Neuronal stem cell (in vitro differentiated cells): ENCODE data around the gene FBXO44.

Experiments used
- DNase-seq: peaks from one replicate; pipeline ENCODE4 v3.0.0-alpha.2; 2013; ENCODE audit warnings: low spot score
- H2AFZ ChIP-seq: one replicate; pipeline ENCODE4 v1.6.1; 2013; ENCODE audit warnings: mild to moderate bottlenecking, low read length, inconsistent platforms
- H2AK5ac ChIP-seq: 2 replicates; pipeline ENCODE4 v1.6.1; 2013; ENCODE audit warnings: low read depth, mild to moderate bottlenecking, inconsistent platforms, low read length, moderate library complexity, mixed read lengths
- H2BK120ac ChIP-seq: 2 replicates; pipeline ENCODE4 v1.6.1; 2013; ENCODE audit warnings: low read depth, mild to moderate bottlenecking, inconsistent platforms, low read length, moderate library complexity, mixed read lengths
- H2BK12ac ChIP-seq: one replicate; pipeline ENCODE4 v1.6.1; 2013; ENCODE audit warnings: low read length, inconsistent platforms
- H2BK15ac ChIP-seq: 2 replicates; pipeline ENCODE4 v1.6.1; 2013; ENCODE audit warnings: mild to moderate bottlenecking, low read length, inconsistent platforms, mixed read lengths
- H2BK5ac ChIP-seq: one replicate; pipeline ENCODE4 v1.6.1; 2013; ENCODE audit warnings: inconsistent platforms, mild to moderate bottlenecking, low read length, moderate library complexity
- H3K14ac ChIP-seq: one replicate; pipeline ENCODE4 v1.6.1; 2013; ENCODE audit warnings: low read length, inconsistent platforms
- H3K18ac ChIP-seq: 2 replicates; pipeline ENCODE4 v1.6.1; 2013; ENCODE audit warnings: low read length, inconsistent platforms
- H3K23ac ChIP-seq: 2 replicates; pipeline ENCODE4 v1.6.1; 2013; ENCODE audit warnings: low read depth, mild to moderate bottlenecking, mixed read lengths, low read length, inconsistent platforms; ENCODE audit not compliant: poor library complexity
- H3K27ac ChIP-seq: replicated peaks from 3 replicates; pipeline ENCODE4 v1.5.1; 2013; ENCODE audit warnings: low read length, inconsistent platforms
- H3K27me3 ChIP-seq, 3 experiments: 2 replicates each; pipeline ENCODE4 v1.6.1; 2013; ENCODE audit warnings: low read length in 3 of 3, mild to moderate bottlenecking in 2 of 3, inconsistent platforms in 1 of 3, low read depth in 1 of 3, mixed read lengths in 1 of 3, moderate library complexity in 1 of 3; ENCODE audit not compliant: control insufficient read depth in 3 of 3, insufficient read depth in 3 of 3
- H3K36me3 ChIP-seq, 2 donors: replicated peaks in 1 of 2; 2 replicates each; pipeline ENCODE4 v1.6.1; 2013; ENCODE audit warnings: low read length in 2 of 2; ENCODE audit not compliant: control insufficient read depth in 2 of 2, insufficient read depth in 2 of 2
- H3K4ac ChIP-seq: 2 replicates; pipeline ENCODE4 v1.6.1; 2013; ENCODE audit warnings: inconsistent platforms, mild to moderate bottlenecking, low read length, moderate library complexity
- H3K4me1 ChIP-seq, 2 donors: 1 replicate in 1 of 2; 2 replicates in 1 of 2; pipeline ENCODE4 v1.6.1; 2013; ENCODE audit warnings: low read length in 2 of 2, low read depth in 1 of 2; ENCODE audit not compliant: control insufficient read depth in 2 of 2, insufficient read depth in 1 of 2
- H3K4me2 ChIP-seq: one replicate; pipeline ENCODE4 v1.6.1; 2013; ENCODE audit warnings: mild to moderate bottlenecking, low read length, inconsistent platforms; ENCODE audit not compliant: insufficient read depth, poor library complexity, severe bottlenecking
- H3K4me3 ChIP-seq, 2 donors: 2 replicates each; pipeline ENCODE4 v1.5.1; 2013; ENCODE audit warnings: low read length in 2 of 2, mild to moderate bottlenecking in 2 of 2, inconsistent platforms in 1 of 2, moderate library complexity in 1 of 2
- H3K79me1 ChIP-seq: one replicate; pipeline ENCODE4 v1.6.1; 2013; ENCODE audit warnings: low read depth, mild to moderate bottlenecking, inconsistent platforms, low read length, moderate library complexity
- H3K9ac ChIP-seq: one replicate; pipeline ENCODE4 v1.6.1; 2013; ENCODE audit warnings: mild to moderate bottlenecking, low read depth, low read length, inconsistent platforms; ENCODE audit not compliant: poor library complexity
- H3K9me3 ChIP-seq, 2 donors: replicated peaks in 1 of 2; 2 replicates each; pipeline versions ENCODE3 to v1.6.1; 2013; ENCODE audit warnings: low read length in 2 of 2, mild to moderate bottlenecking in 2 of 2, inconsistent platforms in 1 of 2, low read depth in 1 of 2, mixed read lengths in 1 of 2, moderate library complexity in 1 of 2; ENCODE audit not compliant: control insufficient read depth in 2 of 2, insufficient read depth in 1 of 2
- H4K8ac ChIP-seq: one replicate; pipeline ENCODE4 v1.6.1; 2013; ENCODE audit warnings: low read depth, mild to moderate bottlenecking, inconsistent platforms, low read length, moderate library complexity
- H4K91ac ChIP-seq: one replicate; pipeline ENCODE4 v1.6.1; 2013; ENCODE audit warnings: low read length, low read depth, mild to moderate bottlenecking, inconsistent platforms; ENCODE audit not compliant: poor library complexity
- WGBS, 2 donors: extraction: QIAGEN DNeasy Blood & Tissue Kit; methylation state at CpG; one replicate each; pipeline ENCODE4 v1.1.7; 2013; ENCODE audit warnings: missing lambda C conversion rate in 2 of 2, mixed read lengths in 1 of 2; ENCODE audit not compliant: insufficient read length in 2 of 2, insufficient replicate concordance in 1 of 2; ENCODE audit errors: extremely low coverage in 2 of 2; 5-methylcytosine and 5-hydroxymethylcytosine counted together

Gene FBXO44

GRCh38 chr1:11646317-11646716 is 8.4 kb upstream of the FBXO44 start:
- Histone ChIP-seq H3K18ac (no peak overlapping the region), H4K8ac (no peak overlapping the region), H3K27me3 (peaks cover 2 to 38% (median 25%) of the 10 kb centered on the region in 3 experiments), H3K9me3 (no peaks in the 10 kb centered on the region), H3K4me1 (peaks cover 0 to 15% of the 10 kb centered on the region in 2 donors), H3K4me3 (no peak overlapping the region), H3K27ac (no peak overlapping the region), H2BK12ac (no peak overlapping the region), H3K4ac (no peak overlapping the region), H3K36me3 (no peaks in the 10 kb centered on the region), H2BK15ac (peak overlapping the region; percentile 79), H2AK5ac (peak overlapping the region; percentile 94), H2AFZ (no peak overlapping the region), H3K9ac (no peak overlapping the region), H3K23ac (peak overlapping the region; percentile 71), H3K79me1 (no peaks in the 10 kb centered on the region), H4K91ac (no peak overlapping the region), H2BK120ac (no peak overlapping the region), H3K4me2 (no peak overlapping the region), H2BK5ac (no peak overlapping the region), H3K14ac (no peak overlapping the region)
- DNase-seq, result no peak
- WGBS, 2 donors, result no CpG with 5 or more reads among the region's 9 CpGs

GRCh38 chr1:11647333-11647732 is 7.3 kb upstream of the FBXO44 start:
- Histone ChIP-seq H4K8ac (no peak overlapping the region), H3K79me1 (no peaks in the 10 kb centered on the region), H3K4me2 (no peak overlapping the region), H4K91ac (no peak overlapping the region), H3K23ac (no peak overlapping the region), H3K9ac (no peak overlapping the region), H2AK5ac (no peak overlapping the region), H3K14ac (no peak overlapping the region), H2BK12ac (no peak overlapping the region), H3K27me3 (peaks cover 2 to 48% (median 32%) of the 10 kb centered on the region in 3 experiments), H3K4me1 (peaks cover 0 to 12% of the 10 kb centered on the region in 2 donors), H3K36me3 (no peaks in the 10 kb centered on the region), H2BK15ac (no peak overlapping the region), H2BK5ac (no peak overlapping the region), H2BK120ac (no peak overlapping the region), H3K4ac (no peak overlapping the region), H3K18ac (no peak overlapping the region), H2AFZ (no peak overlapping the region), H3K27ac (no peak overlapping the region), H3K9me3 (no peaks in the 10 kb centered on the region), H3K4me3 (no peak overlapping the region)
- no peak for DNase-seq
- no CpG with 5 or more reads among the region's 7 CpGs for WGBS, 2 donors

GRCh38 chr1:11648039-11648438 is 6.6 kb upstream of the FBXO44 start:
- peak overlapping the region; percentile 60 for H2BK5ac ChIP-seq
- no peaks in the 10 kb centered on the region for H3K9me3 ChIP-seq
- H3K27ac ChIP-seq, result no peak overlapping the region
- H3K36me3 ChIP-seq, result no peaks in the 10 kb centered on the region
- no peak overlapping the region for H2BK15ac ChIP-seq
- H2BK120ac ChIP-seq, result peak overlapping the region; percentile 57
- no peak overlapping the region for H3K4me3 ChIP-seq
- no peak overlapping the region for H2BK12ac ChIP-seq
- peak overlapping the region; percentile 32 for H4K8ac ChIP-seq
- H3K79me1 ChIP-seq, result no peaks in the 10 kb centered on the region
- H2AK5ac ChIP-seq, result peak overlapping the region; percentile 73
- no peak overlapping the region for H2AFZ ChIP-seq
- H3K4me2 ChIP-seq, result no peak overlapping the region
- no peak overlapping the region for H3K23ac ChIP-seq
- DNase-seq, result no peak
- WGBS, 2 donors, result no CpG with 5 or more reads among the region's 6 CpGs
- peaks cover 0 to 12% of the 10 kb centered on the region in 2 donors for H3K4me1 ChIP-seq
- H3K18ac ChIP-seq, result peak overlapping the region; percentile 25
- H3K9ac ChIP-seq, result peak overlapping the region; percentile 40
- H3K14ac ChIP-seq, result peak overlapping the region; percentile 17
- no peak overlapping the region for H3K4ac ChIP-seq
- peaks cover 2 to 55% (median 36%) of the 10 kb centered on the region in 3 experiments for H3K27me3 ChIP-seq
- H4K91ac ChIP-seq, result no peak overlapping the region

- peaks cover 4 to 62% (median 39%) of the 10 kb centered on the region in 3 experiments for H3K27me3 ChIP-seq
- H2BK120ac ChIP-seq, result peak overlapping the region; percentile 57
- H3K36me3 ChIP-seq, result no peaks in the 10 kb centered on the region
- peak overlapping the region; percentile 60 for H2BK5ac ChIP-seq
- H2BK15ac ChIP-seq, result no peak overlapping the region
- no peak overlapping the region for H4K8ac ChIP-seq
- H3K18ac ChIP-seq, result peak overlapping the region; percentile 7
- peaks cover 0 to 14% of the 10 kb centered on the region in 2 donors for H3K4me1 ChIP-seq
- no peak overlapping the region for H4K91ac ChIP-seq
- no peak overlapping the region for H2AFZ ChIP-seq
- no peak overlapping the region for H3K4ac ChIP-seq
- H3K4me2 ChIP-seq, result peak overlapping the region; percentile 44
- H3K27ac ChIP-seq, result no peak overlapping the region
- WGBS, 2 donors, result no CpG with 5 or more reads among the region's 30 CpGs
- H2BK12ac ChIP-seq, result no peak overlapping the region
- no peak for DNase-seq
- no peak overlapping the region for H3K4me3 ChIP-seq
- peak overlapping the region; percentile 83 for H3K23ac ChIP-seq
- no peaks in the 10 kb centered on the region for H3K79me1 ChIP-seq
- H2AK5ac ChIP-seq, result no peak overlapping the region
- peak overlapping the region; percentile 50 for H3K9ac ChIP-seq
- H3K9me3 ChIP-seq, result no peaks in the 10 kb centered on the region
- H3K14ac ChIP-seq, result no peak overlapping the region
Measured at GRCh38 chr1:11648732-11649158, 5.9 kb upstream of the FBXO44 start.
